HepG2 (cell line): ENCODE data around the gene HOXA6. TPM values are rescaled to one million over a fixed set of nuclear protein-coding genes. Genes with fewer than 3 reads are reported as not detected.
A peak's percentile ranks its signal among the peaks of the same experiment; 100 is the strongest.

ENCODE experiments used
- ARID2 ChIP-seq: sonication (generic); formaldehyde crosslinking; IDR thresholded peaks from 2 replicates; pipeline ENCODE4 v1.8.1; 2022; ENCODE audit warnings: mild to moderate bottlenecking, missing genetic modification reagents, borderline replicate concordance
- ARNT2 ChIP-seq: sonication (generic); formaldehyde crosslinking; IDR thresholded peaks from 2 replicates; pipeline ENCODE4 v1.8.0; 2022; ENCODE audit warnings: mild to moderate bottlenecking, low read depth, missing genetic modification reagents, moderate library complexity
- DNMT1 ChIP-seq: sonication (generic); formaldehyde crosslinking; IDR thresholded peaks from 2 replicates; pipeline ENCODE4 v1.5.1; 2020; ENCODE audit warnings: mild to moderate bottlenecking, missing genetic modification reagents
- FOXK2 ChIP-seq: fragments of 450-650 bp; IDR thresholded peaks from 2 replicates; pipeline ENCODE4 v1.6.1; 2016
- FOXP1 ChIP-seq, 2 experiments: fragments of 450-650 bp in 1 of 2; IDR thresholded peaks; 2 replicates each; pipeline ENCODE4 v1.6.1; 2017 to 2018; ENCODE audit warnings: antibody characterized with exemption in 1 of 2
- GATAD1 ChIP-seq: IDR thresholded peaks from 2 replicates; pipeline ENCODE4 v1.6.1; 2016; ENCODE audit warnings: missing genetic modification reagents, missing compliant biosample characterization
- HDAC1 ChIP-seq: sonication (generic); formaldehyde crosslinking; IDR thresholded peaks from 2 replicates; pipeline ENCODE4 v1.5.1; 2020; ENCODE audit warnings: mild to moderate bottlenecking, missing genetic modification reagents
- HNF1A ChIP-seq, 2 experiments: sonication (generic) in 1 of 2; formaldehyde crosslinking in 1 of 2; IDR thresholded peaks; 2 replicates each; pipeline versions ENCODE4 v1.4.0 to v1.6.1; 2016 to 2020; ENCODE audit warnings: borderline replicate concordance in 1 of 2, low read depth in 1 of 2, mild to moderate bottlenecking in 1 of 2, missing genetic modification reagents in 1 of 2
- HNRNPL ChIP-seq: fragments of 200-400 bp; formaldehyde crosslinking; IDR thresholded peaks from 2 replicates; pipeline ENCODE4 v1.6.1; 2017; ENCODE audit warnings: mild to moderate bottlenecking, low read depth, low read length
- KLF13 ChIP-seq: sonication (generic); formaldehyde crosslinking; IDR thresholded peaks from 2 replicates; pipeline ENCODE4 v1.4.0; 2020; ENCODE audit warnings: mild to moderate bottlenecking, missing genetic modification reagents
- NONO ChIP-seq, 2 experiments: fragments of 450-650 bp in 1 of 2; sonication (generic) in 1 of 2; formaldehyde crosslinking in 1 of 2; IDR thresholded peaks in 1 of 2; conservative IDR thresholded peaks in 1 of 2; 2 replicates each; pipeline versions ENCODE4 v1.6.1 to v1.8.0; 2017 to 2022; ENCODE audit warnings: mild to moderate bottlenecking in 1 of 2, missing genetic modification reagents in 1 of 2, moderate library complexity in 1 of 2
- RCOR2 ChIP-seq: IDR thresholded peaks from 2 replicates; pipeline ENCODE4 v1.6.1; 2016; ENCODE audit warnings: missing biosample characterization, missing genetic modification reagents
- TBP ChIP-seq: sonication (generic); formaldehyde crosslinking; IDR thresholded peaks from 2 replicates; pipeline ENCODE4 v1.5.0; 2020; ENCODE audit warnings: missing genetic modification reagents
- TOPORS ChIP-seq: sonication (generic); formaldehyde crosslinking; IDR thresholded peaks from 2 replicates; pipeline ENCODE4 v1.8.0; 2023; ENCODE audit warnings: mild to moderate bottlenecking, missing genetic modification reagents
- TRIM24 ChIP-seq: sonication (generic); formaldehyde crosslinking; IDR thresholded peaks from 2 replicates; pipeline ENCODE4 v1.8.0; 2022; ENCODE audit warnings: mild to moderate bottlenecking, missing genetic modification reagents
- U2AF1 ChIP-seq: fragments of 200-400 bp; formaldehyde crosslinking; optimal IDR thresholded peaks from 2 replicates; pipeline ENCODE3; 2017; ENCODE audit warnings: mild to moderate bottlenecking, low read depth, low read length
- ZBTB10 ChIP-seq: sonication (generic); formaldehyde crosslinking; IDR thresholded peaks from 2 replicates; pipeline ENCODE4 v1.4.0; 2020; ENCODE audit warnings: missing genetic modification reagents, borderline replicate concordance
- ZFP90 ChIP-seq: sonication (generic); formaldehyde crosslinking; IDR thresholded peaks from 2 replicates; pipeline ENCODE4 v1.8.0; 2022; ENCODE audit warnings: missing genetic modification reagents, mild to moderate bottlenecking, inconsistent platforms, borderline replicate concordance
- ZNF234 ChIP-seq: sonication (generic); formaldehyde crosslinking; conservative IDR thresholded peaks from 2 replicates; pipeline ENCODE4 v1.5.1; 2020; ENCODE audit warnings: mild to moderate bottlenecking, missing genetic modification reagents
- ZNF30 ChIP-seq: sonication (generic); formaldehyde crosslinking; IDR thresholded peaks from 2 replicates; pipeline ENCODE4 v1.5.0; 2020; ENCODE audit warnings: mild to moderate bottlenecking, missing genetic modification reagents
- ZNF704 ChIP-seq: sonication (generic); formaldehyde crosslinking; IDR thresholded peaks from 2 replicates; pipeline ENCODE4 v1.8.1; 2023; ENCODE audit warnings: mild to moderate bottlenecking, inconsistent platforms, moderate library complexity, missing genetic modification reagents, borderline replicate concordance
- polyA plus RNA-seq, 8 experiments: library from polyadenylated mRNA; depleted of rRNA in 3 of 8; stranded (reverse) in 7 of 8; unstranded in 1 of 8; fragments of >200 nt; fragmentation: Illumina TruSeq in 4 of 8; extraction: Trizol in 4 of 8; gene quantifications; 2 replicates each; pipeline versions ENCODE4 v1.2.1 to v1.2.3, GENCODE V29; 2011 to 2016; ENCODE audit warnings: low read depth in 4 of 8, missing spikeins in 1 of 8, mixed read lengths in 1 of 8; ENCODE audit not compliant: insufficient read depth in 1 of 8
- total RNA-seq, 5 experiments: library from RNA; depleted of rRNA; stranded (reverse); fragments of >200 nt; fragmentation: Illumina TruSeq; extraction: Trizol; gene quantifications; 2 replicates each; pipeline ENCODE4 v1.2.3, GENCODE V29; 2016; ENCODE audit warnings: low read depth in 1 of 5

HOXA6 gene
- total and polyA plus RNA-seq, 2 of the 13 experiments (the other 11 are each of a cell fraction or from before 2014, with no cell fraction given): 1.3 to 1.5 TPM

GRCh38 chr7:27122077-27122910 is 25.3 kb downstream of the HOXA6 start (continued):
- no peak; the same call in 1 of the 2 replicates for TF ChIP-seq TOPORS (CRISPR knock-in tag)
- TF ChIP-seq HNF1A (IDR thresholded peaks at IDR 0.05; ENCODE audit: low read depth): peak; percentile 97
- TF ChIP-seq HNF1A (CRISPR knock-in tag; IDR thresholded peaks at IDR 0.05; ENCODE audit: borderline replicate concordance): peak; percentile 99
- no peak for TF ChIP-seq ZNF30 (CRISPR knock-in tag)
- no peak for TF ChIP-seq DNMT1
- TF ChIP-seq TBP (CRISPR knock-in tag): no peak
- no peak for TF ChIP-seq GATAD1 (CRISPR knock-in tag)
- TF ChIP-seq TRIM24 (CRISPR knock-in tag): no peak
- no peak for TF ChIP-seq ZNF234
- peak; percentile 43; the same call in 1 of the 2 replicates for TF ChIP-seq HNRNPL
- TF ChIP-seq ARID2: 0 out of 2 replicates have a peak, but pooled peaks have one; percentile 34
- no peak for TF ChIP-seq ZFP90 (CRISPR knock-in tag)
- TF ChIP-seq KLF13 (CRISPR knock-in tag): no peak
- no peak for TF ChIP-seq RCOR2 (CRISPR knock-in tag)
- no peak for TF ChIP-seq ARNT2
- TF ChIP-seq ZNF704 (CRISPR knock-in tag): no peak
- TF ChIP-seq HDAC1 (CRISPR knock-in tag): peak; percentile 71
- TF ChIP-seq ZBTB10 (CRISPR knock-in tag): no peak; the same call in 1 of the 2 replicates
- no peak for TF ChIP-seq U2AF1
- TF ChIP-seq NONO (IDR thresholded peaks at IDR 0.05): no peak
- 0 out of 2 replicates have a peak, but pooled peaks have one; percentile 44 for TF ChIP-seq NONO (CRISPR knock-in tag; conservative IDR thresholded peaks at IDR 0.05)
- TF ChIP-seq FOXK2: no peak
- TF ChIP-seq FOXP1 (IDR thresholded peaks at IDR 0.05): no peak
- no peak; the same call in none of the 2 replicates for TF ChIP-seq FOXP1 (CRISPR knock-in tag; IDR thresholded peaks at IDR 0.05)
